ENCODE measurements around the gene EXOSC9. TPM values are rescaled to one million over a fixed set of nuclear protein-coding genes. Genes with fewer than 3 reads are reported as not detected.

Gene EXOSC9
- total RNA-seq, 1 experiment from 2014 or later = 50.0 TPM

DNA sequence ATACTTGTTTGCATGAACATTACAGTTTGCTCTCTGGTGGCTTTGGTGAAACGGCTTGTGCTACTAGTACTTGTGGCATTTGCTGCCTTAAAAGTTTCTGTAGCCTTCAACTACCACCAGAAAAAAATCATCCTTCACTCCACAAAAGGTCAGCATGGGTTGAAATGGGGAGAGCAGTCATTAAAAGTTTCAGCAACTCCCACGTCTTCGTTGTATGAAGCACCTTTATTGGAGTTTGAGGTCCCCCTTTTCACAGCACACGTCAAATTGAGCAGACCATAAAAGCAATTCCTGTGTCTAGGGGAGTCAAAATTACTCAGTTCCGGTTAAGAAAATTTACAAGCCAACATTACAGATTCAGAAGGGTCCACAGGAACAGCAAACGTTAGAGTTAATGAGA, 45.5 kb downstream of the EXOSC9 start:
- ATAC-seq = no peak
- POLR2A ChIA-PET = no interaction called here
- TF ChIP-seq, protein P1, sequence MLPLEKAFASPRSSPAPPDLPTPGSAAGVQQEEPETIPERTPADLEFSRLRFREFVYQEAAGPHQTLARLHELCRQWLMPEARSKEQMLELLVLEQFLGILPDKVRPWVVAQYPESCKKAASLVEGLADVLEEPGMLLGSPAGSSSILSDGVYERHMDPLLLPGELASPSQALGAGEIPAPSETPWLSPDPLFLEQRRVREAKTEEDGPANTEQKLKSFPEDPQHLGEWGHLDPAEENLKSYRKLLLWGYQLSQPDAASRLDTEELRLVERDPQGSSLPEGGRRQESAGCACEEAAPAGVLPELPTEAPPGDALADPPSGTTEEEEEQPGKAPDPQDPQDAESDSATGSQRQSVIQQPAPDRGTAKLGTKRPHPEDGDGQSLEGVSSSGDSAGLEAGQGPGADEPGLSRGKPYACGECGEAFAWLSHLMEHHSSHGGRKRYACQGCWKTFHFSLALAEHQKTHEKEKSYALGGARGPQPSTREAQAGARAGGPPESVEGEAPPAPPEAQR (CRISPR knock-in tag; IDR thresholded peaks at IDR 0.05) = no peak
- TF ChIP-seq ZNF121 (CRISPR knock-in tag; IDR thresholded peaks at IDR 0.05) = no peak
- TF ChIP-seq CBFB (CRISPR knock-in tag; IDR thresholded peaks at IDR 0.05; ENCODE audit: low read depth) = no peak
- no peak for TF ChIP-seq ZNF219 (CRISPR knock-in tag; IDR thresholded peaks at IDR 0.05; ENCODE audit: borderline replicate concordance)
- H3K36me3 Mint-ChIP-seq = no peaks in the 10 kb centered on the region
- no peak overlapping the region for H3K4me3 Mint-ChIP-seq
- no peaks in the 10 kb centered on the region for H3K9me3 Mint-ChIP-seq
- no peak overlapping the region for H3K27ac Mint-ChIP-seq
- no peaks in the 10 kb centered on the region for H3K27me3 Mint-ChIP-seq (ENCODE audit: low read depth)
- DNase-seq (ENCODE audit: low spot score) = no peak
- CTCF ChIA-PET = no interaction called here
- no peaks in the 10 kb centered on the region for H3K4me1 Mint-ChIP-seq

DNA sequence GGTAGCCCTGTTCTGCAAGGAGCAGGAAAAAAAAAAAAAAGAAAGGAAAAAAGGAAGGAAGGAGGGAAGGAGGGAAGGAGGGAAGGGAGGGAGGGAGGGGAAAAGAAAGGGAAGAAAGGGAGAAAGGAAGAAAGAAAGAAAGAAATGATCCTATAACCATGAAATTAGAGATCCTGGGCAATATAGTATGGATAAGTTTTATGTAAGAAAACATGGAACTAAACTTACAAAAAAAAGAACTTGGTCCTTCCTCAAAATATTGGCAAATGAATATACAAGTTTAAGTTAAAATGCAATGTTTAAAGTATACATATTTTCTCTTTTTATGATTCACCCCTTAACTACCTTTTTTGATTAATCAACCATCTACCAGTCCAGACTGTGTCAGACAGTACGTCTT, 50.2 kb downstream of the EXOSC9 start:
- ChIA-PET CTCF (no interaction called here), POLR2A (no interaction called here)
- no peaks in the 10 kb centered on the region for H3K36me3 Mint-ChIP-seq
- ATAC-seq = no peak
- H3K27me3 Mint-ChIP-seq (ENCODE audit: low read depth) = no peaks in the 10 kb centered on the region
- no peaks in the 10 kb centered on the region for H3K9me3 Mint-ChIP-seq
- no peaks in the 10 kb centered on the region for H3K4me1 Mint-ChIP-seq
- TF ChIP-seq ZNF263 (CRISPR knock-in tag; IDR thresholded peaks at IDR 0.05; ENCODE audit: low read depth) (no peak), ESRRA (CRISPR knock-in tag; IDR thresholded peaks at IDR 0.05; ENCODE audit: borderline replicate concordance) (no peak), SMAD4 (CRISPR knock-in tag; IDR thresholded peaks at IDR 0.05) (no peak), ZNF671 (CRISPR knock-in tag; IDR thresholded peaks at IDR 0.05) (no peak), NR3C1 (CRISPR knock-in tag; conservative IDR thresholded peaks at IDR 0.05; ENCODE audit: low read depth) (no peak), NR2C2 (CRISPR knock-in tag; IDR thresholded peaks at IDR 0.05) (no peak), FOXK1 (CRISPR knock-in tag; IDR thresholded peaks at IDR 0.05) (no peak), NFE2L1 (CRISPR knock-in tag; IDR thresholded peaks at IDR 0.05) (no peak)
- TF ChIP-seq, protein P2, sequence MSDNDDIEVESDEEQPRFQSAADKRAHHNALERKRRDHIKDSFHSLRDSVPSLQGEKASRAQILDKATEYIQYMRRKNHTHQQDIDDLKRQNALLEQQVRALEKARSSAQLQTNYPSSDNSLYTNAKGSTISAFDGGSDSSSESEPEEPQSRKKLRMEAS (CRISPR knock-in tag; IDR thresholded peaks at IDR 0.05) = no peak
- TF ChIP-seq, protein P3, sequence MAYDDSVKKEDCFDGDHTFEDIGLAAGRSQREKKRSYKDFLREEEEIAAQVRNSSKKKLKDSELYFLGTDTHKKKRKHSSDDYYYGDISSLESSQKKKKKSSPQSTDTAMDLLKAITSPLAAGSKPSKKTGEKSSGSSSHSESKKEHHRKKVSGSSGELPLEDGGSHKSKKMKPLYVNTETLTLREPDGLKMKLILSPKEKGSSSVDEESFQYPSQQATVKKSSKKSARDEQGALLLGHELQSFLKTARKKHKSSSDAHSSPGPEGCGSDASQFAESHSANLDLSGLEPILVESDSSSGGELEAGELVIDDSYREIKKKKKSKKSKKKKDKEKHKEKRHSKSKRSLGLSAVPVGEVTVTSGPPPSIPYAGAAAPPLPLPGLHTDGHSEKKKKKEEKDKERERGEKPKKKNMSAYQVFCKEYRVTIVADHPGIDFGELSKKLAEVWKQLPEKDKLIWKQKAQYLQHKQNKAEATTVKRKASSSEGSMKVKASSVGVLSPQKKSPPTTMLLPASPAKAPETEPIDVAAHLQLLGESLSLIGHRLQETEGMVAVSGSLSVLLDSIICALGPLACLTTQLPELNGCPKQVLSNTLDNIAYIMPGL (CRISPR knock-in tag; IDR thresholded peaks at IDR 0.05) = no peak
- TF ChIP-seq, protein P4, sequence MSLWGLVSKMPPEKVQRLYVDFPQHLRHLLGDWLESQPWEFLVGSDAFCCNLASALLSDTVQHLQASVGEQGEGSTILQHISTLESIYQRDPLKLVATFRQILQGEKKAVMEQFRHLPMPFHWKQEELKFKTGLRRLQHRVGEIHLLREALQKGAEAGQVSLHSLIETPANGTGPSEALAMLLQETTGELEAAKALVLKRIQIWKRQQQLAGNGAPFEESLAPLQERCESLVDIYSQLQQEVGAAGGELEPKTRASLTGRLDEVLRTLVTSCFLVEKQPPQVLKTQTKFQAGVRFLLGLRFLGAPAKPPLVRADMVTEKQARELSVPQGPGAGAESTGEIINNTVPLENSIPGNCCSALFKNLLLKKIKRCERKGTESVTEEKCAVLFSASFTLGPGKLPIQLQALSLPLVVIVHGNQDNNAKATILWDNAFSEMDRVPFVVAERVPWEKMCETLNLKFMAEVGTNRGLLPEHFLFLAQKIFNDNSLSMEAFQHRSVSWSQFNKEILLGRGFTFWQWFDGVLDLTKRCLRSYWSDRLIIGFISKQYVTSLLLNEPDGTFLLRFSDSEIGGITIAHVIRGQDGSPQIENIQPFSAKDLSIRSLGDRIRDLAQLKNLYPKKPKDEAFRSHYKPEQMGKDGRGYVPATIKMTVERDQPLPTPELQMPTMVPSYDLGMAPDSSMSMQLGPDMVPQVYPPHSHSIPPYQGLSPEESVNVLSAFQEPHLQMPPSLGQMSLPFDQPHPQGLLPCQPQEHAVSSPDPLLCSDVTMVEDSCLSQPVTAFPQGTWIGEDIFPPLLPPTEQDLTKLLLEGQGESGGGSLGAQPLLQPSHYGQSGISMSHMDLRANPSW (CRISPR knock-in tag; conservative IDR thresholded peaks at IDR 0.05; ENCODE audit: low read depth) = no peak
- TF ChIP-seq, protein P5, sequence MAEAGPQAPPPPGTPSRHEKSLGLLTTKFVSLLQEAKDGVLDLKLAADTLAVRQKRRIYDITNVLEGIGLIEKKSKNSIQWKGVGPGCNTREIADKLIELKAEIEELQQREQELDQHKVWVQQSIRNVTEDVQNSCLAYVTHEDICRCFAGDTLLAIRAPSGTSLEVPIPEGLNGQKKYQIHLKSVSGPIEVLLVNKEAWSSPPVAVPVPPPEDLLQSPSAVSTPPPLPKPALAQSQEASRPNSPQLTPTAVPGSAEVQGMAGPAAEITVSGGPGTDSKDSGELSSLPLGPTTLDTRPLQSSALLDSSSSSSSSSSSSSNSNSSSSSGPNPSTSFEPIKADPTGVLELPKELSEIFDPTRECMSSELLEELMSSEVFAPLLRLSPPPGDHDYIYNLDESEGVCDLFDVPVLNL (CRISPR knock-in tag; IDR thresholded peaks at IDR 0.05; ENCODE audit: borderline replicate concordance, low read depth) = no peak
- DNase-seq (ENCODE audit: low spot score) = no peak
- H3K4me3 Mint-ChIP-seq = no peak overlapping the region
- H3K27ac Mint-ChIP-seq = no peak overlapping the region

DNA sequence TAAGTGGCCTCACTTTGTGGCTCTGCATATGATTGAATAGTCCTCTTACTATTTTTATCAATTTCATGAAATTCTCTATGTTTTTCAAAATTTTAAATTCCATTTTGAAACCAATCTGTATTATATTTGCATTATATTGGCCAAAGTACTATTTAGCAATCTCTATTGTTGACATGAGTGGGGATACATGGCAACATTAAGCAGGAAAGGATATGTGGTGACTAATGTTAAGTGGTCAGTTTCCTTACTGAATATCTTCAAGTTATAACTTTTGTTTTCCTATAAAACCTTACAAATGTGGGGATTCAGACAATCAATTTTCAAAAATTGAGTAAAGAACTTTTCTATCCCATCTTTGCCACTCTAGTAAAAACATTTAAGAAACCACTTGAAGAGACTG, 59.0 kb downstream of the EXOSC9 start:
- no peak for ATAC-seq
- CTCF ChIA-PET = no interaction called here
- no peak overlapping the region for H3K4me3 Mint-ChIP-seq
- POLR2A ChIA-PET = no interaction called here
- H3K27ac Mint-ChIP-seq = no peak overlapping the region
- H3K9me3 Mint-ChIP-seq = no peaks in the 10 kb centered on the region
- H3K4me1 Mint-ChIP-seq = peaks cover 6% of the 10 kb centered on the region
- H3K27me3 Mint-ChIP-seq (ENCODE audit: low read depth) = no peaks in the 10 kb centered on the region
- DNase-seq (ENCODE audit: low spot score) = no peak
- peaks cover 3% of the 10 kb centered on the region; the same call in 1 of the 2 replicates for H3K36me3 Mint-ChIP-seq
- TF ChIP-seq ELF4 (CRISPR knock-in tag; IDR thresholded peaks at IDR 0.05; ENCODE audit: low read depth) (no peak), ZNF396 (CRISPR knock-in tag; IDR thresholded peaks at IDR 0.05; ENCODE audit: borderline replicate concordance) (no peak), ZNF423 (CRISPR knock-in tag; IDR thresholded peaks at IDR 0.05) (no peak), ZBTB21 (CRISPR knock-in tag; IDR thresholded peaks at IDR 0.05; ENCODE audit: borderline replicate concordance) (no peak), EMX1 (CRISPR knock-in tag; IDR thresholded peaks at IDR 0.05) (no peak), NFATC4 (CRISPR knock-in tag; IDR thresholded peaks at IDR 0.05) (no peak), CREB1 (CRISPR knock-in tag; IDR thresholded peaks at IDR 0.05) (no peak), HMGA2 (CRISPR knock-in tag; IDR thresholded peaks at IDR 0.05) (no peak)
- TF ChIP-seq, protein P6, sequence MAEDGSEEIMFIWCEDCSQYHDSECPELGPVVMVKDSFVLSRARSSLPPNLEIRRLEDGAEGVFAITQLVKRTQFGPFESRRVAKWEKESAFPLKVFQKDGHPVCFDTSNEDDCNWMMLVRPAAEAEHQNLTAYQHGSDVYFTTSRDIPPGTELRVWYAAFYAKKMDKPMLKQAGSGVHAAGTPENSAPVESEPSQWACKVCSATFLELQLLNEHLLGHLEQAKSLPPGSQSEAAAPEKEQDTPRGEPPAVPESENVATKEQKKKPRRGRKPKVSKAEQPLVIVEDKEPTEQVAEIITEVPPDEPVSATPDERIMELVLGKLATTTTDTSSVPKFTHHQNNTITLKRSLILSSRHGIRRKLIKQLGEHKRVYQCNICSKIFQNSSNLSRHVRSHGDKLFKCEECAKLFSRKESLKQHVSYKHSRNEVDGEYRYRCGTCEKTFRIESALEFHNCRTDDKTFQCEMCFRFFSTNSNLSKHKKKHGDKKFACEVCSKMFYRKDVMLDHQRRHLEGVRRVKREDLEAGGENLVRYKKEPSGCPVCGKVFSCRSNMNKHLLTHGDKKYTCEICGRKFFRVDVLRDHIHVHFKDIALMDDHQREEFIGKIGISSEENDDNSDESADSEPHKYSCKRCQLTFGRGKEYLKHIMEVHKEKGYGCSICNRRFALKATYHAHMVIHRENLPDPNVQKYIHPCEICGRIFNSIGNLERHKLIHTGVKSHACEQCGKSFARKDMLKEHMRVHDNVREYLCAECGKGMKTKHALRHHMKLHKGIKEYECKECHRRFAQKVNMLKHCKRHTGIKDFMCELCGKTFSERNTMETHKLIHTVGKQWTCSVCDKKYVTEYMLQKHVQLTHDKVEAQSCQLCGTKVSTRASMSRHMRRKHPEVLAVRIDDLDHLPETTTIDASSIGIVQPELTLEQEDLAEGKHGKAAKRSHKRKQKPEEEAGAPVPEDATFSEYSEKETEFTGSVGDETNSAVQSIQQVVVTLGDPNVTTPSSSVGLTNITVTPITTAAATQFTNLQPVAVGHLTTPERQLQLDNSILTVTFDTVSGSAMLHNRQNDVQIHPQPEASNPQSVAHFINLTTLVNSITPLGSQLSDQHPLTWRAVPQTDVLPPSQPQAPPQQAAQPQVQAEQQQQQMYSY (CRISPR knock-in tag; IDR thresholded peaks at IDR 0.05) = no peak

Measured in WTC11 (cell line).